Mesenchymal stem cell (in vitro differentiated cells and primary cell): ENCODE measurements around the gene VEGFB.

Source experiments
- DNase-seq: peaks from one replicate; pipeline ENCODE4 v3.0.0-alpha.2; 2013
- H2AFZ ChIP-seq: one replicate; pipeline ENCODE4 v1.6.1; 2013; ENCODE audit warnings: low read depth, mild to moderate bottlenecking, control low read depth, inconsistent platforms, low read length, moderate library complexity
- H2AK5ac ChIP-seq: 2 replicates; pipeline ENCODE4 v1.6.1; 2013; ENCODE audit warnings: low read length, moderate library complexity, mild to moderate bottlenecking, inconsistent platforms; ENCODE audit not compliant: severe bottlenecking
- H2BK120ac ChIP-seq: one replicate; pipeline ENCODE4 v1.6.1; 2013; ENCODE audit warnings: low read depth, mild to moderate bottlenecking, inconsistent platforms, low read length, moderate library complexity
- H2BK12ac ChIP-seq, 2 experiments: one replicate each; pipeline ENCODE4 v1.6.1; 2013; ENCODE audit warnings: inconsistent platforms in 2 of 2, low read length in 2 of 2, mild to moderate bottlenecking in 2 of 2, moderate library complexity in 2 of 2, control low read depth in 1 of 2
- H2BK15ac ChIP-seq: one replicate; pipeline ENCODE4 v1.6.1; 2013; ENCODE audit warnings: mild to moderate bottlenecking, low read depth, inconsistent platforms; ENCODE audit not compliant: poor library complexity, severe bottlenecking
- H2BK5ac ChIP-seq: 2 replicates; pipeline ENCODE4 v1.6.1; 2013; ENCODE audit warnings: low read depth, mild to moderate bottlenecking, low read length, control low read depth, inconsistent platforms; ENCODE audit not compliant: poor library complexity, severe bottlenecking
- H3K14ac ChIP-seq, 2 experiments: one replicate each; pipeline ENCODE4 v1.6.1; 2013; ENCODE audit warnings: inconsistent platforms in 2 of 2, low read length in 2 of 2, control low read depth in 1 of 2, mild to moderate bottlenecking in 1 of 2, moderate library complexity in 1 of 2
- H3K18ac ChIP-seq, 2 experiments: one replicate each; pipeline ENCODE4 v1.6.1; 2013; ENCODE audit warnings: inconsistent platforms in 2 of 2, low read length in 2 of 2, control low read depth in 1 of 2, low read depth in 1 of 2, mild to moderate bottlenecking in 1 of 2
- H3K23ac ChIP-seq, 2 experiments: one replicate each; pipeline ENCODE4 v1.6.1; 2013; ENCODE audit warnings: inconsistent platforms in 2 of 2, low read length in 2 of 2, mild to moderate bottlenecking in 2 of 2, moderate library complexity in 2 of 2, control low read depth in 1 of 2
- H3K27ac ChIP-seq: 2 replicates; pipeline ENCODE4 v1.5.1; 2013; ENCODE audit warnings: mild to moderate bottlenecking, moderate library complexity, low read length, control low read depth, inconsistent platforms; ENCODE audit not compliant: poor library complexity, severe bottlenecking
- H3K27me3 ChIP-seq, 2 experiments: 2 replicates each; pipeline versions ENCODE4 v1.6.1 to v1.7.0; 2013; ENCODE audit warnings: low read length in 2 of 2, mild to moderate bottlenecking in 2 of 2, moderate library complexity in 2 of 2, control low read depth in 1 of 2, inconsistent platforms in 1 of 2; ENCODE audit not compliant: control insufficient read depth in 1 of 2, insufficient read depth in 1 of 2
- H3K36me3 ChIP-seq, 2 experiments: 2 replicates each; pipeline versions ENCODE4 v1.6.1 to v1.7.0; 2013; ENCODE audit warnings: low read length in 2 of 2, control low read depth in 1 of 2, inconsistent platforms in 1 of 2, low read depth in 1 of 2, mild to moderate bottlenecking in 1 of 2; ENCODE audit not compliant: insufficient read depth in 2 of 2, control insufficient read depth in 1 of 2
- H3K4ac ChIP-seq, 2 experiments: one replicate each; pipeline ENCODE4 v1.6.1; 2013; ENCODE audit warnings: inconsistent platforms in 2 of 2, low read length in 2 of 2, mild to moderate bottlenecking in 2 of 2, moderate library complexity in 2 of 2, control low read depth in 1 of 2, low read depth in 1 of 2
- H3K4me1 ChIP-seq: 2 replicates; pipeline ENCODE4 v1.6.1; 2013; ENCODE audit warnings: low read depth, low read length, control low read depth; ENCODE audit not compliant: control insufficient read depth, insufficient read depth
- H3K4me2 ChIP-seq: 2 replicates; pipeline ENCODE4 v1.6.1; 2013; ENCODE audit warnings: low read length, mild to moderate bottlenecking, inconsistent platforms; ENCODE audit not compliant: poor library complexity, severe bottlenecking
- H3K4me3 ChIP-seq, 2 experiments: 2 replicates each; pipeline versions ENCODE4 v1.5.1 to v1.7.0; 2013; ENCODE audit warnings: low read length in 2 of 2, mild to moderate bottlenecking in 2 of 2, control low read depth in 1 of 2, low read depth in 1 of 2; ENCODE audit not compliant: insufficient read depth in 1 of 2
- H3K79me1 ChIP-seq: replicated peaks from 2 replicates; pipeline ENCODE4 v1.6.1; 2013; ENCODE audit warnings: mild to moderate bottlenecking, control low read depth, low read length, inconsistent platforms; ENCODE audit not compliant: poor library complexity, severe bottlenecking
- H3K9ac ChIP-seq: 2 replicates; pipeline ENCODE4 v1.7.0; 2013; ENCODE audit warnings: mild to moderate bottlenecking, low read length, moderate library complexity
- H3K9me3 ChIP-seq: 2 replicates; pipeline ENCODE4 v1.7.0; 2013; ENCODE audit warnings: mild to moderate bottlenecking, low read length; ENCODE audit not compliant: control insufficient read depth
- H4K8ac ChIP-seq: one replicate; pipeline ENCODE4 v1.6.1; 2013; ENCODE audit warnings: inconsistent platforms, mild to moderate bottlenecking, low read length, moderate library complexity
- H4K91ac ChIP-seq: one replicate; pipeline ENCODE4 v1.6.1; 2013; ENCODE audit warnings: mild to moderate bottlenecking, low read length, inconsistent platforms
- WGBS: methylation state at CpG from one replicate; pipeline ENCODE4 v1.1.7; 2013; ENCODE audit warnings: mixed read lengths; 5-methylcytosine and 5-hydroxymethylcytosine counted together

VEGFB gene

GRCh38 chr11:64250415-64251015 lies 16.1 kb downstream of the VEGFB start:
- H2BK12ac ChIP-seq: no peak overlapping the region
- 12% methylated on average over 13 of the region's 13 CpGs for WGBS
- H3K4me1 ChIP-seq: peaks cover 37% of the 10 kb centered on the region
- peaks cover 23% of the 10 kb centered on the region for H3K79me1 ChIP-seq
- H3K36me3 ChIP-seq: peaks cover 9 to 17% of the 10 kb centered on the region in 2 experiments
- peak overlapping the region; percentile 95 for H3K4me2 ChIP-seq
- H2BK5ac ChIP-seq: no peak overlapping the region
- H3K4me3 ChIP-seq: peak overlapping the region; percentile 64 to 77
- peak; percentile 43 for DNase-seq
- peak overlapping the region; percentile 61 for H4K91ac ChIP-seq
- peak overlapping the region; percentile 89 for H2AFZ ChIP-seq
- H3K14ac ChIP-seq: peak overlapping the region in 1 of 2 experiments; percentile 27
- no peak overlapping the region for H2AK5ac ChIP-seq
- peak overlapping the region; percentile 18 to 67 for H3K18ac ChIP-seq
- peak overlapping the region in 1 of 2 experiments; percentile 43 for H3K4ac ChIP-seq
- H4K8ac ChIP-seq: peak overlapping the region; percentile 93
- H3K9me3 ChIP-seq: no peaks in the 10 kb centered on the region
- H2BK15ac ChIP-seq: peak overlapping the region; percentile 60
- H3K23ac ChIP-seq: no peak overlapping the region
- no peak overlapping the region for H2BK120ac ChIP-seq
- H3K9ac ChIP-seq: peak overlapping the region; percentile 76
- H3K27ac ChIP-seq: no peak overlapping the region
- H3K27me3 ChIP-seq: no peaks in the 10 kb centered on the region

GRCh38 chr11:64251016-64251752 lies 16.8 kb downstream of the VEGFB start, which contains the start of gene PLCB3:
Gene PLCB3 (plus strand): TSS chr11:64251530. CDS start chr11:64251650, 120 bp downstream.
- peak within 1 kb of the TSS; percentile 38 to 58 for H2BK12ac ChIP-seq
- H3K36me3 ChIP-seq: peaks cover 15 to 24% of the 10 kb centered on the region in 2 experiments
- peak within 1 kb of the TSS; percentile 93 for H4K8ac ChIP-seq
- H3K23ac ChIP-seq: no peak within 1 kb of the TSS
- H2AFZ ChIP-seq: peak within 1 kb of the TSS; percentile 89
- peak within 1 kb of the TSS; percentile 40 to 71 for H3K18ac ChIP-seq
- H3K4me2 ChIP-seq: peak within 1 kb of the TSS; percentile 95
- WGBS: 2% methylated on average over 39 of the region's 75 CpGs
- H3K4me1 ChIP-seq: peaks cover 35% of the 10 kb centered on the region
- H3K14ac ChIP-seq: peak within 1 kb of the TSS; percentile 28 to 96
- peak within 1 kb of the TSS; percentile 60 for H2BK15ac ChIP-seq
- no peak within 1 kb of the TSS for H2BK5ac ChIP-seq
- peak within 1 kb of the TSS; percentile 42 for H2BK120ac ChIP-seq
- peak within 1 kb of the TSS; percentile 39 to 85 for H3K4ac ChIP-seq
- H3K9me3 ChIP-seq: no peaks in the 10 kb centered on the region
- H3K27me3 ChIP-seq: no peaks in the 10 kb centered on the region
- peak within 1 kb of the TSS; percentile 61 for H4K91ac ChIP-seq
- peak within 1 kb of the TSS; percentile 91 for H3K9ac ChIP-seq
- no peak within 1 kb of the TSS for H3K27ac ChIP-seq
- H2AK5ac ChIP-seq: peak within 1 kb of the TSS; percentile 38
- H3K4me3 ChIP-seq: peak within 1 kb of the TSS; percentile 78 to 85
- peaks cover 26% of the 10 kb centered on the region for H3K79me1 ChIP-seq
- peak; percentile 44 for DNase-seq

GRCh38 chr11:64251753-64252002 lies 17.3 kb downstream of the VEGFB start:
- no peaks in the 10 kb centered on the region for H3K9me3 ChIP-seq
- H2BK120ac ChIP-seq: peak overlapping the region; percentile 42
- H4K91ac ChIP-seq: no peak overlapping the region
- under 1% methylated on average over 18 of the region's 18 CpGs for WGBS
- peaks cover 20 to 29% of the 10 kb centered on the region in 2 experiments for H3K36me3 ChIP-seq
- H3K4me3 ChIP-seq: peak overlapping the region; percentile 78 to 85
- peak overlapping the region; percentile 29 for H2AFZ ChIP-seq
- no peak for DNase-seq
- no peaks in the 10 kb centered on the region for H3K27me3 ChIP-seq
- peak overlapping the region in 1 of 2 experiments; percentile 64 for H3K4ac ChIP-seq
- peak overlapping the region; percentile 92 for H3K4me2 ChIP-seq
- no peak overlapping the region for H2BK12ac ChIP-seq
- H3K4me1 ChIP-seq: peaks cover 37% of the 10 kb centered on the region
- peaks cover 31% of the 10 kb centered on the region for H3K79me1 ChIP-seq
- no peak overlapping the region for H2BK5ac ChIP-seq
- H3K18ac ChIP-seq: peak overlapping the region; percentile 40 to 71
- peak overlapping the region; percentile 28 to 96 for H3K14ac ChIP-seq
- H2AK5ac ChIP-seq: no peak overlapping the region
- H2BK15ac ChIP-seq: peak overlapping the region; percentile 28
- H3K27ac ChIP-seq: no peak overlapping the region
- H3K9ac ChIP-seq: peak overlapping the region; percentile 91
- H4K8ac ChIP-seq: no peak overlapping the region
- no peak overlapping the region for H3K23ac ChIP-seq
